GM19043 (cell line): ENCODE results near the gene NHLH2.
A peak's percentile ranks its signal among the peaks of the same experiment; 100 is the strongest.

Source experiments
- ATAC-seq: cut with Tn5 transposase; IDR thresholded peaks from one replicate; pipeline ENCODE4 v1.9.1; 2021; ENCODE audit warnings: low read depth; ENCODE audit not compliant: unreplicated experiment

Gene NHLH2

GRCh38 chr1:115809076-115809475, 31.9 kb downstream of the NHLH2 start:
- ATAC-seq = no peak

GRCh38 chr1:115807723-115808122, 33.2 kb downstream of the NHLH2 start:
- ATAC-seq = peak; percentile 55

GRCh38 chr1:115805597-115805996, 35.3 kb downstream of the NHLH2 start:
- no peak for ATAC-seq

GRCh38 chr1:115802416-115802815, 38.5 kb downstream of the NHLH2 start:
- no peak for ATAC-seq

GRCh38 chr1:115797486-115797885, 43.4 kb downstream of the NHLH2 start:
- ATAC-seq = no peak

GRCh38 chr1:115796897-115797296, 44.0 kb downstream of the NHLH2 start:
- no peak for ATAC-seq

- no peak for ATAC-seq
Observed at GRCh38 chr1:115796036-115796435, 44.9 kb downstream of the NHLH2 start.

- ATAC-seq = no peak
Observed at GRCh38 chr1:115794976-115795639, 45.8 kb downstream of the NHLH2 start.

GRCh38 chr1:115793162-115793561, 47.8 kb downstream of the NHLH2 start:
- no peak for ATAC-seq

- ATAC-seq = no peak
Observed at GRCh38 chr1:115791816-115792215, 49.1 kb downstream of the NHLH2 start.

GRCh38 chr1:115790846-115791245, 50.1 kb downstream of the NHLH2 start:
- ATAC-seq = no peak

- no peak for ATAC-seq
Observed at GRCh38 chr1:115790356-115790755, 50.6 kb downstream of the NHLH2 start.
